ENCODE results near the gene IER3IP1. TPM values are rescaled to one million over a fixed set of nuclear protein-coding genes. Genes with fewer than 3 reads are reported as not detected.
"Not testable (repeated sequence)": the region's sequence is repeated elsewhere in the genome, so short reads cannot be mapped to it uniquely, and the experiment has no call there.

The IER3IP1 gene
- total RNA-seq, 1 donor from 2014 or later, result 55.2 TPM

DNA sequence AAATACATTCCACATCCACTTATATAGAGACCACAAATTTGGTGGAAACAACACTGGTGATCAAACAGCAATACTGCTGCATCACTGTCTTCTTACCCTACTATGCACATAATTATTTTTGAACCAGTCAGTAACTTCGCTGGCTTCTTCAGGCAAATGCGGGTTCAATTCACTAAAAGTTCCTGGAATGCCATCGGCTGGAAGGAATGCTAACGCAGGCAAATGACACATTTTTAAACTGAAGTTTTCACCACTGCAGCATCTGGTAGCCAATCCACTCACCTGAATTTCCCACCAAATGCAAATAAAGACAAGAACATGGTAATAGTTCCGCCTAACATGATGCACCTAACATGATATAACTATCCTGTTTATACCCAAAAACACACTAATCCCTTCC lies 15.9 kb downstream of the IER3IP1 start:
- no peak for DNase-seq (ENCODE audit: low read depth in 2 of 2)

- not testable (repeated sequence) for DNase-seq (ENCODE audit: low read depth in 2 of 2)
Measured at GRCh38 chr18:47158404-47158803, 17.8 kb downstream of the IER3IP1 start.

DNA sequence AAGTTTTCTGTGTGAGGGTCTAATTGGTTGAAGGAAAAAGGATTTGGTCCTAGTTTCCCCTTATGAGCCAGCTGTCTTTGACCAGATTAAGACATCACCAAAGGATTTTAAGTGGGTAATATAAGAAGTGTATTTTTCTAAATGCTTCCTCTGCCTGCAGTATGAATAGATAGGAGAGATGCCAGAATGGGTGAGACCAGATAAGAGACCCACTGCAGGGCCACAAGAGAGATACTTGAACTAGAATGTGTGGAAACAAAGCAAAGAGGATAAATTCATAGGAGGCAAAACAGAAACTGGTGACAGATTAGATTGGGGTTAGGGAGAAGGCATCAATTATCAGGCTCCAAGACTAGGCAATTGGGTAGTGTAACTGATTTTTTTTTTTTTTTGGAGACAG lies 24.7 kb downstream of the IER3IP1 start:
- no peak for DNase-seq (ENCODE audit: low read depth in 2 of 2)

DNA sequence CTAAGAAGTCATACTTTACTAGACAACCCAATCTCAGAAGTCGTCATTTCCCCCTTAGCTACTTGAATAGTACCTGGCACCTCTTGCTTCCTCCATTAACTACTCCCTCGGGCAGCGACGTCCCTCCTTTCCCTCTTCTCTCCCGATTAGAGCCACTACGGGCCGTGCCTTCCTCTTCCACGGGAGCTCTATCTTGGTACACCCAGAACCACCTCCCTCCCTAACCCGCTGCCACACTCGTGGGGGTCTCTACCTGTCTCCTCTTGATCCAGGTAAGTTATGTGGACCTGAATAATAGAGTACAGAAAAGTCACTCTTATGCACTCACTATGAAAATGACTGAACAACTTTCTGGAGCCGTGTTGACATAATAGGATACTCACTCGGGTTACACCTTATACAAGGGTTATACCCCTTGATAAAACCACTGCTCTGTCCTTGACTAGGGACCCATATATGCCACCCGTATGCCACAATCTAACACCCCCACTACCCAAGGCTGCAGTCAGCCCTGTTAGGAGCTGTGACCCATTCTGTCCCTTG lies 25.3 kb downstream of the IER3IP1 start:
- DNase-seq (ENCODE audit: low read depth in 2 of 2), result peak; percentile 1 to 9

- DNase-seq (ENCODE audit: low read depth in 2 of 2), result peak; percentile 76 to 83
Measured at GRCh38 chr18:47150029-47150823, 25.9 kb downstream of the IER3IP1 start, which contains the start of gene HDHD2. HDHD2 (minus strand) TSS chr18:47150500; CDS start chr18:47136439, 14,061 bp downstream.

DNA sequence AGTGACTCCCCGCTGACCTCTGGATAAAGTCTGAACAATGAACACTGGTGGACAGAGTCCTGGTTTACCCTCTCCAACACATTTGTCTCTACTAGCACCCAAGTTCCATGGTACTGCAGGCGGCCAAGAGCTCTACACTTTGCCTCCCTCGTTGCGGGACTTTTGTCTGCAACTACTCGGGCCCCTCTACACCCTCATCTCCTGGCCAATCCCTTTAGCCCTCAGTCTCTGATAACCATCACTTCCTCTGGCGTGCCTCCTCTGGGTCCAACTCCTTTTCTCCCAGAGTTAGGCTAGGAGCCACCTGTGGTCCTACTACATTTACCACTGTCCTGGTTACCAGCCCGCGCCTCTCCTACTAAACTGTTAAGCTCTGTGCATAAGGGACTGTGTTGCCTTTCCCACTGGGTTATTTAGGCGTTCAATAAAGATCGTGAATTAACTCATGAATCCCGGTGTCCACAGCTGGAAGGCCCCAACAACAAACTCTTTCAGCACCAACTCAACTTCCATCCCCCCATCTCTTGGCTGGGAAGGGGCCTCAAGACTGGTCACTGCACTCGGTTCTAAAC lies 26.6 kb downstream of the IER3IP1 start:
- DNase-seq (ENCODE audit: low read depth in 2 of 2), result no peak

GRCh38 chr18:47146206-47146605 lies 30.0 kb downstream of the IER3IP1 start:
- no peak for DNase-seq (ENCODE audit: low read depth in 2 of 2)

DNA sequence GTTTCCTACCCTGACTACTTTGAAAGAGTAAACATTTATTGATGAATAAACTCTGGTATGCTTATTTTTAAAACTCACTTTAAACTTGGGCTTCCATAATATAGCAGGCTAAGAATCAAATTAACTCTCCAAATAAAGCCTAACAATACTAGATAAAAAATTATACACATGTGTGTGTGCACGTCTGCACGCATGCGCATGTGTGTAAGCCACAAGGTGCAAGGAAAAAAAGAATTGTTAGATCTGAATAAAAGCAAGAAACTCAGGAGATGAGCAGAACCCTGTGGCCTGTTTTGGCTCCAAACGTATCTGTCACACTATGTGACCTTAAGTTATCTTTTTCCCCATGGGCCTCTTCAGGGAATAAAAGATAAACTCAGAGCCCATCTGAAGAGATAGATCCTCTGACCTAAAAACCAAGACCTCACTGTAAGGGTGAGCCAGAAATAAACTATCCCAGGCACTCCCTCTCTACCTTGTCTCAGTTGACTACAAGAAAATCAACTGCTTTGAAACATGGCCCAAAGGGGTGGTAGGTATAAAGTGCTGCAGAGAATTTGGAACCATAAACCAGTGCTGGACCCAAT lies 32.2 kb downstream of the IER3IP1 start:
- no peak for DNase-seq (ENCODE audit: low read depth in 2 of 2)

GRCh38 chr18:47143153-47143552 lies 33.0 kb downstream of the IER3IP1 start:
- DNase-seq (ENCODE audit: low read depth in 2 of 2), result no peak

DNA sequence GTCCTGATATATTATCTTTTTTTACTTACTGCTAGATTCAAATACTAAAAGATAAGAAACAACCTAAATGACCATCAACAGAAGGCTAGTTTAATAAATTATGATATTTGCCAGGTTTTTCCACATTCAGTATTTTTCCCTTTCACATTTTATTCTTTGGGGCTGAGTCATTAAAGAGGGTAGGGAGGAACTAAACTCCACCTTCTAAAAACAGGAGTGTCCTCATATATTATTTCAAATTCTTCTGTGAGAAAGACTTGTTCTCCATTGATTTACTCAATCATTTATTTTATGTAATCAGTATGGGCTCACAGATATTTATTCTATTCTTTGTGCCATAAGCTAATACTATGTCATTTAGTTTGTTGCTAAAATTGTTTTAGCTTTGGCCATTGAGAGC lies 34.9 kb downstream of the IER3IP1 start:
- DNase-seq (ENCODE audit: low read depth in 2 of 2), result no peak

GRCh38 chr18:47121146-47121545 lies 55.0 kb downstream of the IER3IP1 start:
- DNase-seq (ENCODE audit: low read depth in 2 of 2), result no peak

GRCh38 chr18:47120428-47120827 lies 55.7 kb downstream of the IER3IP1 start:
- DNase-seq (ENCODE audit: low read depth in 2 of 2), result no peak

- no peak for DNase-seq (ENCODE audit: low read depth in 2 of 2)
Measured at GRCh38 chr18:47118981-47119380, 57.2 kb downstream of the IER3IP1 start.

- DNase-seq (ENCODE audit: low read depth in 2 of 2), result no peak
Measured at GRCh38 chr18:47115205-47115604, 61.0 kb downstream of the IER3IP1 start.

- DNase-seq (ENCODE audit: low read depth in 2 of 2), result no peak
Measured at GRCh38 chr18:47113796-47114540, 62.2 kb downstream of the IER3IP1 start.

DNA sequence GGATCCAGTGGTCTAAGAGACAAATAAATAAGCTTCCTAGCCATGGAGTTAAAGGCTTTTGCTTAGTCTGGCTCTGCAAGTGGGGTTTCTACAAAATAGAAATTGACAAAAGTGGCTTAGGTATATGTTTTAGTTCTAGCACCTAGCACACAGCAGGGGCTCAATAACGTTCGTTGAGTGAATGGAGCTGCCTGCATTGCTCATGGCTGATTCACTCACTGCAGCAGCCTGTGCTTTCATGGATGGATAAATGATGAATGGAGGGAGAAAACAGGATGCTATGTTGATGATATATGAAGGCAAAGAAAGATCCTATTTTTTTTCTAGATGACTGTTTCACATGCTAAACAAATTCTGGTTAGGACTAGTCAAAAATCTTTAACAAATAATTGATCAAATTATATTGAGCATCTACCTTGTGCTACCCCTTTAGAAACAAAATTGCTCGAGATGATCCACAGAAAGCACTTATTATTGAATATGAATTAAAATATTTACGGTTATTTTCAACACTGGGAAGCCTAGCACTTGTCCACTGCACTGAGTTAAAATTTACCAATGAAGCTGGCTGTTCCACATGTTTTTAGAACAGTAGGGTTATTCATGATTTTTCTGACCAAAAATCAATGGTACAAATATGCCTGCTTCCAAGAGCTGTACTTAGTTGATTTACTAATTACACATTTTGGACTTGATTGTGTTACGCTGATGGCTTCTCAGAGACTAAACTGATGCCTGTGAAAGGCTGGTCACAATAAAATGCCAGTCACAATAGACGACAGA lies 65.5 kb downstream of the IER3IP1 start:
- DNase-seq (ENCODE audit: low read depth in 2 of 2), result no peak

GRCh38 chr18:47109720-47110119 lies 66.4 kb downstream of the IER3IP1 start:
- no peak for DNase-seq (ENCODE audit: low read depth in 2 of 2)

GRCh38 chr18:47108998-47109405 lies 67.2 kb downstream of the IER3IP1 start:
- DNase-seq (ENCODE audit: low read depth in 2 of 2), result no peak

DNA sequence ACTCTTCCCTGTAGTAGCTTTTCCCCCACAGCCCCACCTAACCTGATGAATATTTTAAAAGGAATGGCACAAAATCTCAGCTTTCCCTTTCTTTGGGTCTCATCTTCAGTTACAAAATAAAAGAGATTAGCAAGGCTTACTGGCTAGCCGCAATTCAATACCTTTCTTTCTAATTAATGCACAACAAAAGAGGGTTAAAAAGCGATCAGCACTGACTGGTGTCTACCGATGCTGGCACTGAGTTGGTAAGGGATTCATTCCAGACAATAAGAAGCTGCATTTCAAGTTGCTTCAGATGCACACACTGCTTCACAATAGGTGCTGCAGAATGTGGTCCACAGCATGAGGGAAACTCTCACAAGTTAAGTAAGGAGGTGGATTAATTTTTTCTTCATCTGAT lies 67.8 kb downstream of the IER3IP1 start:
- no peak for DNase-seq (ENCODE audit: low read depth in 2 of 2)

Measured in lung microvascular endothelial cell (primary cell).